C4-2B (cell line): ENCODE data around the gene ZNRF3.

Experiments used
- CTCF ChIP-seq: fragments of 450-650 bp; conservative IDR thresholded peaks from 2 replicates; pipeline ENCODE4 v1.5.1; 2017; ENCODE audit warnings: mild to moderate bottlenecking
- ZFX ChIP-seq: fragments of 450-650 bp; IDR thresholded peaks from 2 replicates; pipeline ENCODE4 v1.6.1; 2017

- TF ChIP-seq CTCF, result no peak
- TF ChIP-seq ZFX, result no peak; the same call in 1 of the 2 replicates
Observed at GRCh38 chr22:29069463-29069862, 186.1 kb downstream of the ZNRF3 start.
